Activated CD4-positive, alpha-beta T cell treated with anti-CD3 and anti-CD28 coated beads for 24 hours (primary cell): ENCODE data around the gene XRN1.
"Not testable (repeated sequence)": the region's sequence is repeated elsewhere in the genome, so short reads cannot be mapped to it uniquely, and the experiment has no call there.

ENCODE experiments used
- DNase-seq, 2 donors: peaks; one replicate each; pipeline ENCODE4 v3.0.0-alpha.2; 2020; ENCODE audit warnings: low read depth in 2 of 2

Gene XRN1, protein sequence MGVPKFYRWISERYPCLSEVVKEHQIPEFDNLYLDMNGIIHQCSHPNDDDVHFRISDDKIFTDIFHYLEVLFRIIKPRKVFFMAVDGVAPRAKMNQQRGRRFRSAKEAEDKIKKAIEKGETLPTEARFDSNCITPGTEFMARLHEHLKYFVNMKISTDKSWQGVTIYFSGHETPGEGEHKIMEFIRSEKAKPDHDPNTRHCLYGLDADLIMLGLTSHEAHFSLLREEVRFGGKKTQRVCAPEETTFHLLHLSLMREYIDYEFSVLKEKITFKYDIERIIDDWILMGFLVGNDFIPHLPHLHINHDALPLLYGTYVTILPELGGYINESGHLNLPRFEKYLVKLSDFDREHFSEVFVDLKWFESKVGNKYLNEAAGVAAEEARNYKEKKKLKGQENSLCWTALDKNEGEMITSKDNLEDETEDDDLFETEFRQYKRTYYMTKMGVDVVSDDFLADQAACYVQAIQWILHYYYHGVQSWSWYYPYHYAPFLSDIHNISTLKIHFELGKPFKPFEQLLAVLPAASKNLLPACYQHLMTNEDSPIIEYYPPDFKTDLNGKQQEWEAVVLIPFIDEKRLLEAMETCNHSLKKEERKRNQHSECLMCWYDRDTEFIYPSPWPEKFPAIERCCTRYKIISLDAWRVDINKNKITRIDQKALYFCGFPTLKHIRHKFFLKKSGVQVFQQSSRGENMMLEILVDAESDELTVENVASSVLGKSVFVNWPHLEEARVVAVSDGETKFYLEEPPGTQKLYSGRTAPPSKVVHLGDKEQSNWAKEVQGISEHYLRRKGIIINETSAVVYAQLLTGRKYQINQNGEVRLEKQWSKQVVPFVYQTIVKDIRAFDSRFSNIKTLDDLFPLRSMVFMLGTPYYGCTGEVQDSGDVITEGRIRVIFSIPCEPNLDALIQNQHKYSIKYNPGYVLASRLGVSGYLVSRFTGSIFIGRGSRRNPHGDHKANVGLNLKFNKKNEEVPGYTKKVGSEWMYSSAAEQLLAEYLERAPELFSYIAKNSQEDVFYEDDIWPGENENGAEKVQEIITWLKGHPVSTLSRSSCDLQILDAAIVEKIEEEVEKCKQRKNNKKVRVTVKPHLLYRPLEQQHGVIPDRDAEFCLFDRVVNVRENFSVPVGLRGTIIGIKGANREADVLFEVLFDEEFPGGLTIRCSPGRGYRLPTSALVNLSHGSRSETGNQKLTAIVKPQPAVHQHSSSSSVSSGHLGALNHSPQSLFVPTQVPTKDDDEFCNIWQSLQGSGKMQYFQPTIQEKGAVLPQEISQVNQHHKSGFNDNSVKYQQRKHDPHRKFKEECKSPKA (N-terminal part only)

GRCh38 chr3:142447852-142448823 lies at the start of gene XRN1:
TSS of gene XRN1 (minus strand) at chr3:142448037. CDS start at chr3:142447944, 93 bp downstream.
- DNase-seq, result peak; percentile 87 to 92

DNA sequence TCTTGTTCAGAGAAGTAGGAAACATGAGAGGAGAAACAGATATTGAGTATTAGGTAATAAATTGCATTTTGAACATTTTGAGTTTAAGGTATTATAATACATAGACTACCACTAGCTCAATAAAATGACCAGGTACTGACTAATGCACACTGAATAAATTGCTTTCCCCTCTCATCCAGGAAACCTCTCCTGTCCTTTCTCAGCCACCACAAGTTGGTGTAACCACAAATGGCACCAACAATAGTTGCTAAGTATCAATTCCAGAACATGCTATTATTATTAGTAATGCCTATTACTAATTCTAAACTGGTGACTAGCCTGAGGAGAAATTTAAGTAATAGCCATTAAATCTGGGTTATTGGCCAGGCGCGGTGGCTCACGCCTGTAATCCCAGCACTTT lies 47.3 kb upstream of the XRN1 start:
- no peak for DNase-seq

DNA sequence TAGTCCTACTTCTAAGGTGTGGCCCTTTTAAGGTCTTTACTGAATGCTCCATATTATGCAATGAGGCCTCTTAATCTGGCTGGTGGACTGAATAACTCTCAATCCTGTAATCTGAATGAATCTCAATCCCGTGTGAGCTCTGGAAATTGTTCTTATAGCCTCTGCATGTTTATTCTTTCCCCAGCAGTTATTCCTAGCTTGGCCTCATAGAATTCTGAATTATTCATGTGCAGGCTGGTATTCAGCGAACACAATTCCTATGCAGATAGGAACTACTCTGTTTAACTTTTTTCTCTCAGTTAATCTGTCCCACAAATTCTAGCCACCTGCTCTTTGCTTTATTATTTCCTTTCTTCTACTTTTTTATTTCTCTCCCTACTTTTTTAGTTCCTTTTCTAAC lies 44.3 kb upstream of the XRN1 start:
- no peak for DNase-seq

- DNase-seq, result no peak
These were observed 41.9 kb upstream of the XRN1 start for GRCh38 chr3:142489572-142490323.

DNA sequence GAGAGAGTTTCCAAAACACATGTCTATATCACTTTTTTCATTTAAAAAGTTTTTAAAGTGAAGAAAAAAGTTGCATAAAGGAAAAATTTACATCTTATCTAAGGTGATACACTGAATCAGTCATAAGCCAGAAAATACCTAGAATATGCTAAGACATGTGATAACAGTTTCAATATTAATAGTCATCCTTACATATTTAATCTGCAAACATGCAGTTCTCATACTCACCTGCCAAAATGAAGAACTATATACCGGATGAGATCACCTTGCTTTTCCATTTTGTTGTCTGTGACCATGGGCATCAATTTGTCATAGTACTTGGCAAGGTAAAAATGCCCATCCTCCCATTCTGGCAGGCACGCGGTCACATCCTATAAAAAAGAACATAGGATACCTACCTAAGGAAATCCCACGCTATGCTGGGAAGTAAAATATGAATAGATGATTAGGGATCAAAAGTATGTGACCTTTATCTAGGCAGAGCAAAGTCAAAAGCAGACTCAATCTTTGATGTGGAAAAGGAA lies 37.1 kb upstream of the XRN1 start:
- DNase-seq, result no peak

- DNase-seq, result no peak
These were observed 33.4 kb upstream of the XRN1 start for GRCh38 chr3:142481196-142481595.

GRCh38 chr3:142470826-142471225 lies 23.0 kb upstream of the XRN1 start:
- no peak for DNase-seq

GRCh38 chr3:142468456-142468855 lies 20.6 kb upstream of the XRN1 start:
- no peak for DNase-seq

- no peak for DNase-seq
These were observed 19.9 kb upstream of the XRN1 start for GRCh38 chr3:142467768-142468167.

- DNase-seq, result no peak
These were observed 12.9 kb upstream of the XRN1 start for GRCh38 chr3:142460689-142461088.

DNA sequence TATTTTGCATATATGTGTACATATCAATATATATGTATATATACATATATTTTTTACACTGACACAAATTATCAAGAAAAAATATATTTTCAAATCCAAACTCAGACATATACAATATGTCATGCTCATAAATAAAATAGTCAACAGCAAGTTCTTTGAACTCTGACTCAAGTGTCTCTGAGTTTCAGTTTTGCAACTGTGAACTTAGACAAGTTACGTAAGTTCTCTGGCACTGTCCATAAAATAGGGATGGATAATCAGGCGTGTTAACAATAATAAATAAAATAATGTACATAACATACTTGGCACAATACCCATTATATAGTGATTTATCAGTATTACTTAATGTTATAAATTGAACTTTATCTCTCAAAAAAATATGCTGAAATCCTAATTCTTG lies 12.1 kb upstream of the XRN1 start:
- DNase-seq, result no peak

- DNase-seq, result no peak
These were observed 11.3 kb upstream of the XRN1 start for GRCh38 chr3:142459096-142459495.

DNA sequence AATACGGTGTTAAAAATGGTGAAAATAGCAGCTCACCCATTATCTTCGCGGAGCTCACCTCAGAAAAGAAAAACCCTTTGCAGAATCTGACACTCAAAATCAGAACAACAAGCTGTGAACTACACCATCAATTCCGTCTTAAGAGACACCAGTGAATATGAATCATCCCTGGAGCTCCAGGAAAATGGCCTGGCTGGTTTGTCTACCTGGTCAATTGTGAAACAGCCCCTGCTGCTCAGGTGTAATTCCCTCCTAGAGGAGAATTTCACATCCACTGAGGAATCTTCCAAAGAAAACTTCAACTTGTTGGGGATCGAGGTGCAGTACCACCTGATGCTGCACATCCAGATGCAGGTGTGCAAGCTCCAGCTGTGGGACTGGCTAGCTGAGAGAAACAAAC lies 3.0 kb upstream of the XRN1 start:
- DNase-seq, result no peak

DNA sequence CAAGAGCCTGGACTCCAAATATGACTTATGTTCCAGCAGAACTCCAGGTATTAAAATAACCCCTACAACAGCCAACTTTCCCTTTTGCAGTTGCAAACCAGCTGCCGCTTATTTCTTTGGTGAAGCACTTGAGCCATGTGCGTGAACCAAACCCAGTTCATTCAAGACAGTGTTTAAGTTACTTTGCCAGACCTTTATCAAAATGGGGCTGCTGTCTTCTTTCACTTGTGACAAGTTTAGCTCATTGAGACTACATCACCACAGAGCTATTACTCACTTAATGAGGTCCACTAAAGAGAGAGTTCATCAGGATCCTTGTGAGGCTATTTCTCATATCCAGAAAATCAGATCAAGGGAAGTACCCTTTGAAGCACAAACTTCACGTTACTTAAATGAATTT lies 2.4 kb upstream of the XRN1 start:
- no peak for DNase-seq

- peak; percentile 8 to 24 for DNase-seq
These were observed 461 bp downstream of the XRN1 start for GRCh38 chr3:142447301-142447851.

DNA sequence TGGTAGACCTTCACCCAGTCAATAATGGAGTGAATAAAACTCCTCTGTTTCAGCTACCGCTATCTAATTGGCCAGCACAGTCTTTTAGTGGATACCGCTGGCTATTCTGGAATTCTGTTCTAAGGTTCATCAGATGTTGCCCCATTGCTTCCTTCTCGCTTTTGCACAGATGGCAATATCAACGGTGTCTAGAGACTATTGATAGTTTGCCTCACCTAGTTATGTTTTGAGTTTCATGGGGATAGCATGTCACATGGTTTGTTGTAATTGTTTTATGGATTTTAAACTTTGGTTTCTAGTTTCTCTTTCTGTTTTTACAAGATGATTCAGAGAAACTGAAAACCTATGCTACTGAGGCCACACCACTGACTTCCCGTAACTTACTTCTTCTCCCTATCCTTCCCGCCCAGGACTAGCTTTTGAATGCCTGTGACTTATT lies 2.0 kb downstream of the XRN1 start:
- peak in 1 of 2 donors; percentile 5 for DNase-seq

DNA sequence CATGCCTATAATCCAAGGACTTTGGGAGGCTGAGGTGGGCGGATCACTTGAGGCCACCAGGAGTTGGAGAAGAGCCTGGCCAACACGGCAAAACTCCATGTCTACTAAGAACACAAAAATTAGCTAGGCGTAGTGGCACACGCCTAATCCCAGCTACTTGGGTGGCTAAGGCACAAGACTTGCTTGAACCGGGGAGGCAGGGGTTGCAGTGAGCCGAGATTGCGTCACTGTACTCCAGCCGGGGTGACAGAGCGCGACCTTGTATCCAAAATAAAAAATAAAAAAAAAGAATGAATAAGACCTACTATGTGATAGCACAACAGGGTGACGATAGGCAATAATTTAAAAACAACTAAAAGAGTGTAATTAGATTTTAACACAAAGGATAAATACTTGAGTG lies 3.5 kb downstream of the XRN1 start:
- DNase-seq, result no peak

GRCh38 chr3:142443060-142443459 lies 4.8 kb downstream of the XRN1 start:
- DNase-seq, result not testable (repeated sequence)

DNA sequence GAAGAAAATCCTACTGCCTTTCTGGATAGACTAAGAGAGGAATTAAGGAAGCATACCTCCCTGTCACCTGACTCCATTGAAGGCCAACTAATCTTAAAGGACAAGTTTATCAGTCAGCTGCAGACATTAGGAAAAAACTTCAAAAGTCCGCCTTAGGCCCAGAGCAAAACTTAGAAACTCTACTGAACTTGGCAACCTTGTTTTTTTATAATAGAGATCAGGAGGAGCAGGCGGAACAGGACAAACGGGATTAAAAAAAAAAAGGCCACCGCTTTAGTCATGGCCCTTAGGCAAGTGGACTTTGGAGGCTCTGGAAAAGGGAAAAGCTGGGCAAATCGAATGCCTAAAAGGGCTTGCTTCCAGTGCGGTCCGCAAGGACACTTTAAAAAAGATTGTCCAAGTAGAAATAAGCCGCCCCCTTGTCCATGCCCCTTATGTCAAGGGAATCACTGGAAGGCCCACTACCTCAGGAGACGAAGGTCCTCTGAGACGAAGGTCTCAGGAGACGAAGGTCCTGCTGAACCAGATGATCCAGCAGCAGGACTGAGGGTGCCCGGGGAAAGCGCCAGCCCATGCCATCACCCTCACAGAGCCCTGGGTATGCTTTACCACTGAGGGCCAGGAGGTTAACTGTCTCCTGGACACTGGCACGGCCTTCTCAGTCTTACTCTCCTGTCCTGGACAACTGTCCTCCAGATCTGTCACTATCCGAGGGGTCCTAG lies 8.2 kb downstream of the XRN1 start:
- not testable (repeated sequence) for DNase-seq
